Lower leg skin (tissue), 3 donors: Measurements from ENCODE around the gene FILIP1L.

Experiments used
- CTCF ChIP-seq, 3 donors: fragments of 450-650 bp; IDR thresholded peaks; one replicate each; pipeline ENCODE4 v1.5.1; 2016; ENCODE audit warnings: antibody characterized with exemption in 3 of 3, mild to moderate bottlenecking in 3 of 3, moderate library complexity in 2 of 3
- POLR2A ChIP-seq, 2 donors: fragments of 450-650 bp; IDR thresholded peaks; one replicate each; pipeline ENCODE4 v1.6.1; 2016 to 2017; ENCODE audit warnings: antibody characterized with exemption in 2 of 2, mild to moderate bottlenecking in 1 of 2, moderate library complexity in 1 of 2

- no peak for TF ChIP-seq CTCF (IDR thresholded peaks at IDR 0.05)
- no peak for TF ChIP-seq POLR2A (IDR thresholded peaks at IDR 0.05)
These were observed 87.0 kb downstream of the FILIP1L start for GRCh38 chr3:100027321-100027720.
